Fibroblast of villous mesenchyme (primary cell): ENCODE results near the gene PATL2. TPM values are rescaled to one million over a fixed set of nuclear protein-coding genes. Genes with fewer than 3 reads are reported as not detected.
"Not testable (repeated sequence)": the region's sequence is repeated elsewhere in the genome, so short reads cannot be mapped to it uniquely, and the experiment has no call there.

Experiments
- DNase-seq: peaks from one replicate; pipeline ENCODE4 v3.0.0-alpha.2; 2010; ENCODE audit warnings: low read depth
- H3K4me3 ChIP-seq: 2 replicates; pipeline ENCODE4 v1.5.1; 2011; ENCODE audit warnings: low read depth, mild to moderate bottlenecking, low read length
- total RNA-seq: library from RNA; depleted of rRNA; stranded (reverse); fragments of >200 nt; gene quantifications from 2 replicates; pipeline ENCODE4 v1.2.3, GENCODE V29; 2012
- TF ChIP-seq, protein P1 (sequence below): IDR thresholded peaks from 2 replicates; pipeline ENCODE4 v1.5.1; 2012; ENCODE audit warnings: low read depth, mild to moderate bottlenecking, low read length; ENCODE audit not compliant: insufficient read depth

Gene PATL2
- total RNA-seq, 1 donor = 0.86 TPM

- TF ChIP-seq, protein P1, sequence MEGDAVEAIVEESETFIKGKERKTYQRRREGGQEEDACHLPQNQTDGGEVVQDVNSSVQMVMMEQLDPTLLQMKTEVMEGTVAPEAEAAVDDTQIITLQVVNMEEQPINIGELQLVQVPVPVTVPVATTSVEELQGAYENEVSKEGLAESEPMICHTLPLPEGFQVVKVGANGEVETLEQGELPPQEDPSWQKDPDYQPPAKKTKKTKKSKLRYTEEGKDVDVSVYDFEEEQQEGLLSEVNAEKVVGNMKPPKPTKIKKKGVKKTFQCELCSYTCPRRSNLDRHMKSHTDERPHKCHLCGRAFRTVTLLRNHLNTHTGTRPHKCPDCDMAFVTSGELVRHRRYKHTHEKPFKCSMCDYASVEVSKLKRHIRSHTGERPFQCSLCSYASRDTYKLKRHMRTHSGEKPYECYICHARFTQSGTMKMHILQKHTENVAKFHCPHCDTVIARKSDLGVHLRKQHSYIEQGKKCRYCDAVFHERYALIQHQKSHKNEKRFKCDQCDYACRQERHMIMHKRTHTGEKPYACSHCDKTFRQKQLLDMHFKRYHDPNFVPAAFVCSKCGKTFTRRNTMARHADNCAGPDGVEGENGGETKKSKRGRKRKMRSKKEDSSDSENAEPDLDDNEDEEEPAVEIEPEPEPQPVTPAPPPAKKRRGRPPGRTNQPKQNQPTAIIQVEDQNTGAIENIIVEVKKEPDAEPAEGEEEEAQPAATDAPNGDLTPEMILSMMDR = no peak
- no peak overlapping the region for H3K4me3 ChIP-seq
- no peak for DNase-seq
Measured at GRCh38 chr15:44695294-44695693, 15.8 kb downstream of the PATL2 start.

DNA sequence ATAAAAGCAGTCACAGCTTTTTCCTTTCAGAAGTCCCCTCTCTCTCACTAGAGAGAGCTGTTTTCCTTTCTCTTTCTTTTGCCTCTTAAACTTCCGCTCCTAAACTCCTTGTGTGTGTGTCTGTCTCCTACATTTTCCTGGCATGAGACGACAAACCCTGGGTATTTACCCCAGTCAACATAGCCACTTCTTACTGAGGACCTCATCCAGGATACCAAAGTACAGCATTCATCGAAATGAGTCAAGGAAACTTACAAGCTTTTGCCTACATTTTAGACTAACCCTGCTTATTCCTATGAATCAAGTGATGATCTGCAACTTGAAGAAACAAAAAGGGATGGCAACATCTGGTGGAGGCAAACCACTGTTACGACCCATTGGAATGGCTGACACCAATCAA, 16.7 kb downstream of the PATL2 start:
- TF ChIP-seq, protein P1 = no peak
- no peak overlapping the region for H3K4me3 ChIP-seq
- no peak for DNase-seq

- DNase-seq = no peak
- H3K4me3 ChIP-seq = no peak overlapping the region
- TF ChIP-seq, protein P1 = no peak
Measured at GRCh38 chr15:44692659-44693058, 18.5 kb downstream of the PATL2 start.

DNA sequence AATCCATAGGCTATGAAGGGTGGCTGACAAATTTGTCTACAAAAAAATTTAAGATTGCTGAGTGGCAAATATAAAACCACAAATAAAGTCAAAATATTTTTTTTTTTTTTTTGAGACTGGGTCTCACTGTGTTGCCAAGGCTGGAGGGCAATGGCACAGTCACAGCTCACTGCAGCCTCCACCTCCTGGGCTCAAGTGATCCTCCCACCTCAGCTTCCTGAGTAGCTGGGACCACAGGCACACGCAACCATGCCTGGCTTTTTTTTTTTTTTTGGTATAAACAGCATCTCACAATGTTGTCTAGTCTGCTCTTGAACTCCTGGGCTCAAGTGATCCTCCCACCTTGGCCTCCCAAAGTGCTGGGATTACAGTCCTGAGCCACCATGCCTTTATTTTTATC, 20.9 kb downstream of the PATL2 start:
- DNase-seq, H3K4me3 ChIP-seq: not testable (repeated sequence)

DNA sequence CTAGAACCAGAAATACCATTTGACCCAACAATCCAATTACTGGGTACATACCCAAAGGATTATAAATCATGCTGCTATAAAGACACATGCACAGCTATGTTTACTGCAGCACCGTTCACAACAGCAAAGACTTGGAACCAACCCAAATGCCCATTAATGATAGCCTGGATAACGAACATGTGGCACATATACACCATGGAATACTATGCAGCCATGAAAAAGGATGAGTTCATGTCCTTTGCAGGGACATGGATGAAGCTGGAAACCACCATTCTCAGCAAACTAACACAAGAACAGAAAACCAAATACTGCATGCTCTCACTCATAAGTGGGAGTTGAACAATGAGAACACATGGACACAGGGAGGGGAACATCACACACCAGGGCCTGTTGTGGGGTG, 21.8 kb downstream of the PATL2 start:
- not testable (repeated sequence) for H3K4me3 ChIP-seq, DNase-seq

DNA sequence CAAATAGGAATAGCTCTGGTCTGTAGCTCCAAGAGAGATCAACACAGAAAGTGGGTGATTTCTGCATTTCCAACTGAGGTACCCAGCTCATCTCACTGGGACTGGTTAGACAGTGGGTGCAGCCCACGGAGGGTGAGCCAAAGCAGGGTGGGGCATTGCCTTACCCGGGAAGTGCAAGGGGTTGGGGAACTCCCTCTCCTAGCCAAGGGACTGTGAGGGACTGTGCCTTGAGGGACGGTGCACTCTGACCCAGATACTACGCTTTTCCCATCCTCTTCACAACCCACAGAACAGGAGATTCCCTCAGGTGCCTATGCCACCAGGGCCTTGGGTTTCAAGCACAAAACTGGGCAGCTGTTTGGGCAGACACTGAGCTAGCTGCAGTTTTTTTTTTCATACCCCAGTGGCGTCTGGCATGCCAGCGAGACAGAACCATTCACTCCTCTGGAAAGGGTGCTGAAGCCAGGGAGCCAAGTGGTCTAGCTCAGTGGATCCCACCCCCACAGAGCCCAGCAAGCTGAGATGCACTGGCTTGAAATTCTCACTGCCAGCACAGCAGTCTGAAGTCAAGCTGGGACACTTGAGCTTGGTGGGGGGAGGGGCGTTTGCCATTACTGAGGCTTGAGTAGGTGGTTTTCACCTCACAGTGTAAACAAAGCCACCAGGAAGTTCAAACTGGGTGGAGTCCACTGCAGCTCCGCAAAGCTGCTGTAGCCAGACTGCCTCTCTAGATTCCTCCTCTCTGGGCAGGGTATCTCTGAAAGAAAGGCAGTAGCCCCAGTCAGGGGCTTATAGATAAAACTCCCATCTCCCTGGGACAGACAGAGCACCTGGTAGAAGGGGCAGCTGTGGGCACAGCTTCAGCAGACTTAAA, 28.1 kb downstream of the PATL2 start:
- not testable (repeated sequence) for H3K4me3 ChIP-seq
- DNase-seq = peak; percentile 36

DNA sequence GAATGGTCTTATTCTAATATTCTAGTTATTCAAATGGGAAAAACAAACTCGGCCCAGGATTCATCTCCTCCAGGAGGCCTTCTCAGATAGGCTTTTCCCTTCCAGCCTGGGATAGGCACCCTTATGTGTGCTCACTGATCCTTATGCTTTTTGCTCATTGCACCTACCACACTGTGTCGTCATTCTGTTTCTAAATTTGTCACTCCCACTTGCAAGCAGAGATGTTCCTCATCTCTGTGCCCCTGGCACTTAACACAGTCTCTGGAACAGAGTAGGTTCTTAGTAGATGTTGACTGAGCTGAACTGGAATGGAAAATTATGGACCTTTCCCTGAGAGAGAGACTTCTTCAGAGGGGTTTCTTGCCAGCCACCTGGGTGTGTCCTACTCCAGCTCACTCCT, 28.9 kb downstream of the PATL2 start:
- TF ChIP-seq, protein P1 = no peak
- H3K4me3 ChIP-seq = no peak overlapping the region
- DNase-seq = no peak

DNA sequence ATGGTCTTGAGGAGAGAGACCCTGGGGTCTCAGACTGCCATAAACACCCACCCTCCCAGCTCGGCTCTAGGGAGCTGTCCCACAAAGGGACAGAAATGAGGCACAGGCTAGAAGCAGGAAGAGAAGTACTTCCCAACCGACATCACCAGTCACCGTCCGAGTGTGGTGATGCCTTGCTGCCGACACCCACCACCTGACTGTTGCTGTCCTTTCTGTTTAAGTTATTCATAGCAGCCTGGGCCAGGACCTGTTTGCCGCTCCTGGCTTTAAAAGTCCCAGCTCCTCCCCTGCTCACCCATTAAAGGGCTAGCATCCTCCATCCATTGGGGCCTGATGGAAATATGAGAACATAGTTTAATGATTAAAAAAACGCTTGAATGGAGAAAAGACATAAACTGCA, 34.4 kb downstream of the PATL2 start:
- H3K4me3 ChIP-seq = no peak overlapping the region
- DNase-seq = no peak
- TF ChIP-seq, protein P1 = no peak
